GM19023 (cell line): ENCODE results near the gene DNAH1.

Experiments
- ATAC-seq: cut with Tn5 transposase; IDR thresholded peaks from one replicate; pipeline ENCODE4 v1.9.1; 2021; ENCODE audit warnings: mild to moderate bottlenecking, moderate library complexity; ENCODE audit not compliant: unreplicated experiment

Gene DNAH1

GRCh38 chr3:52431459-52432223 lies 115.5 kb downstream of the DNAH1 start:
- no peak for ATAC-seq

- no peak for ATAC-seq
Observed at GRCh38 chr3:52432225-52432624, 116.1 kb downstream of the DNAH1 start.

- no peak for ATAC-seq
Observed at GRCh38 chr3:52432691-52433141, 116.6 kb downstream of the DNAH1 start.

GRCh38 chr3:52433328-52433995 lies 117.3 kb downstream of the DNAH1 start:
- ATAC-seq = no peak

GRCh38 chr3:52433996-52434479 lies 117.9 kb downstream of the DNAH1 start:
- ATAC-seq = no peak

- ATAC-seq = no peak
Observed at GRCh38 chr3:52434491-52435115, 118.5 kb downstream of the DNAH1 start.

GRCh38 chr3:52435246-52436101 lies 119.4 kb downstream of the DNAH1 start:
- no peak for ATAC-seq

GRCh38 chr3:52436500-52437149 lies 120.5 kb downstream of the DNAH1 start:
- no peak for ATAC-seq

- ATAC-seq = no peak
Observed at GRCh38 chr3:52437326-52438103, 121.4 kb downstream of the DNAH1 start.

- no peak for ATAC-seq
Observed at GRCh38 chr3:52438104-52438376, 121.9 kb downstream of the DNAH1 start.

GRCh38 chr3:52438579-52439425 lies 122.7 kb downstream of the DNAH1 start:
- ATAC-seq = no peak

- no peak for ATAC-seq
Observed at GRCh38 chr3:52439426-52440248, 123.5 kb downstream of the DNAH1 start.

GRCh38 chr3:52440249-52440551 lies 124.1 kb downstream of the DNAH1 start:
- no peak for ATAC-seq

GRCh38 chr3:52440671-52441070 lies 124.6 kb downstream of the DNAH1 start:
- ATAC-seq = no peak

GRCh38 chr3:52441091-52441771 lies 125.1 kb downstream of the DNAH1 start:
- ATAC-seq = no peak

- no peak for ATAC-seq
Observed at GRCh38 chr3:52441772-52442332, 125.7 kb downstream of the DNAH1 start.
